ENCODE results near the gene RAD18. TPM values are rescaled to one million over a fixed set of nuclear protein-coding genes. Genes with fewer than 3 reads are reported as not detected.

Gene RAD18
- total and polyA plus RNA-seq, 9 of the 15 experiments (the other 6 are each of a cell fraction or from before 2014, with no cell fraction given): 19.2 to 49.4 (median 34.4) TPM

DNA sequence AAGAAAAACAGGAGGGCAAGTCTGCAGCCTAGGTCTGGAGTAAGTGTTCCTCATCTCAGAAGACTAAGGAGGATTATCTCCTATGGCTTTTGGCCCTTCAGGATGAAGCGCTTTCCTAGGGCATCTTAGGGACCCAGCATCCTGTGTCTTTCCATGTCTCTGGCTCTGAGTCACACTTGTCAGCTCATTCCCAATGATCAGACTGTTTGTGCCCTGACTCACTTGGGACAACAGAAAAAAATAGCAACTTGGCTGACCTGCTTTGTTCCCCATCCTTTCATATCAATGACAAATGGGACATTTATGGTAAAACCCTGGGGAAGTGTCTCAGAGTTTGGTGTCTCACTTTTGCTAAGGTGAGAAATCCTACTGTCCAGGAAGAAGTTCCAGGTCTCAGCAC, 117.6 kb downstream of the RAD18 start (continued):
- no peak for TF ChIP-seq POLR2H (tag; IDR thresholded peaks at IDR 0.05; ENCODE audit: low read depth)
- no peak for TF ChIP-seq STAT5B (CRISPR knock-in tag; IDR thresholded peaks at IDR 0.05)
- no peak for TF ChIP-seq ZNF830 (CRISPR knock-in tag; IDR thresholded peaks at IDR 0.05)

DNA sequence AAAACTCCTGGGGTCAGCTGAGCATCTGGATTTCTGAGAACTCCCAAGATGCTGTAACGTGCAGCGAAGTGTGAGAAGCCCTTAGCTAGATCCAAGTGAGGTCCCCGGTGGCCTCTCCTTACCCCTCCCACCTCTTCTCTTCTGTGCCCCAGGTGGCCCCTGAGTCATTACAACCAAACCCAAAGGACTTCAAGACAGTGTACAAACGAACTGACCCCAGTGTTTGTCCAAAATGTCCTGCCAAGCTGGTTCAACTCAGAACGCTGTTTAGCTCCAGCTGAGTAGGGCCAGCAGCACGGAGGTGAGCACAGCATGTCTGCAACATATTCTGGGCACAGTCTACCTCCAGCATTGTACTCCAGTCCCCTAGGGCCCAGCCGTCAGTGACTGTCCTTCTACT, 119.9 kb downstream of the RAD18 start:
- TF ChIP-seq NBN (IDR thresholded peaks at IDR 0.05; ENCODE audit: low read depth) (no peak), ZNF436 (CRISPR knock-in tag; IDR thresholded peaks at IDR 0.05) (no peak), ZNF316 (IDR thresholded peaks at IDR 0.05) (no peak), NCOR1 (IDR thresholded peaks at IDR 0.05) (no peak), ZNF79 (CRISPR knock-in tag; IDR thresholded peaks at IDR 0.05; ENCODE audit: low read depth) (no peak), ATF1 (CRISPR knock-in tag; IDR thresholded peaks at IDR 0.05) (no peak), ATF1 (tag; IDR thresholded peaks at IDR 0.05) (no peak), ATF7 (IDR thresholded peaks at IDR 0.05) (no peak)
- TF ChIP-seq, protein P1, sequence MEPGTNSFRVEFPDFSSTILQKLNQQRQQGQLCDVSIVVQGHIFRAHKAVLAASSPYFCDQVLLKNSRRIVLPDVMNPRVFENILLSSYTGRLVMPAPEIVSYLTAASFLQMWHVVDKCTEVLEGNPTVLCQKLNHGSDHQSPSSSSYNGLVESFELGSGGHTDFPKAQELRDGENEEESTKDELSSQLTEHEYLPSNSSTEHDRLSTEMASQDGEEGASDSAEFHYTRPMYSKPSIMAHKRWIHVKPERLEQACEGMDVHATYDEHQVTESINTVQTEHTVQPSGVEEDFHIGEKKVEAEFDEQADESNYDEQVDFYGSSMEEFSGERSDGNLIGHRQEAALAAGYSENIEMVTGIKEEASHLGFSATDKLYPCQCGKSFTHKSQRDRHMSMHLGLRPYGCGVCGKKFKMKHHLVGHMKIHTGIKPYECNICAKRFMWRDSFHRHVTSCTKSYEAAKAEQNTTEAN (CRISPR knock-in tag; IDR thresholded peaks at IDR 0.05): no peak
- Histone ChIP-seq H3K4me3 (no peak overlapping the region), H3K9me1 (ENCODE audit: control insufficient read depth, insufficient read depth, low read length) (no peaks in the 10 kb centered on the region), H3K27me3 (ENCODE audit: control insufficient read depth in 2 of 2, insufficient read depth in 2 of 2, low read length in 2 of 2) (no peaks in the 10 kb centered on the region), H3K79me2 (ENCODE audit: control insufficient read depth, insufficient read depth, low read length) (no peaks in the 10 kb centered on the region), H3K4me1 (replicated peaks in 1 of 2; ENCODE audit: control insufficient read depth in 2 of 2, insufficient read depth in 2 of 2, low read length in 2 of 2) (no peaks in the 10 kb centered on the region), H3K9me3 (replicated peaks; ENCODE audit: control insufficient read depth, insufficient read depth, low read depth, low read length) (no peaks in the 10 kb centered on the region), H3K4me2 (ENCODE audit: insufficient read depth, low read length) (no peak overlapping the region), H3K9ac (ENCODE audit: insufficient read depth in 1 of 2, low read depth in 2 of 2, low read length in 2 of 2) (no peak overlapping the region), H2AFZ (ENCODE audit: low read depth, low read length) (no peak overlapping the region), H3K36me3 (ENCODE audit: control insufficient read depth, insufficient read depth, low read length) (no peaks in the 10 kb centered on the region), H4K20me1 (replicated peaks; ENCODE audit: control insufficient read depth, insufficient read depth, low read length) (no peaks in the 10 kb centered on the region), H3K27ac (ENCODE audit: extremely low read depth, low read depth, low read length) (no peak overlapping the region)
- FAIRE-seq (no peak), DNase-seq (ENCODE audit: extremely low read depth in 1 of 4, low spot score in 3 of 4) (no peak), ATAC-seq (no peak)
- in situ Hi-C loops (cut with MboI): no loop called here
- CTCF ChIA-PET (ENCODE audit: low intra/inter-chr PET ratio): no interaction called here
- no TSS peak for BruUV-seq (replicated peaks)
- WGBS (ENCODE audit: insufficient coverage, low coverage, missing lambda C conversion rate): 43% methylated on average over 7 of the region's 7 CpGs
- intact Hi-C loops (cut with micrococcal nuclease): no loop called here
- POLR2A ChIA-PET: interaction anchor here (0.6 kb wide), 1 partner anchor 157 kb away, joined by 3 read pairs; no protein-coding TSS in a partner anchor
